MM.1S (cell line): ENCODE data around the gene OR13H1.

Experiments
- EZH2 ChIP-seq: fragments of 300-600 bp; sonication (generic); optimal IDR thresholded peaks from 2 replicates; pipeline ENCODE3; 2017; ENCODE audit warnings: low read depth, mild to moderate bottlenecking, antibody characterized with exemption, low read length, mixed read lengths
- TF ChIP-seq, protein P1 (sequence below): fragments of 300-600 bp; sonication (generic); IDR thresholded peaks from 2 replicates; pipeline ENCODE4 v1.5.1; 2016; ENCODE audit warnings: antibody characterized with exemption, low read length, mixed read lengths

DNA sequence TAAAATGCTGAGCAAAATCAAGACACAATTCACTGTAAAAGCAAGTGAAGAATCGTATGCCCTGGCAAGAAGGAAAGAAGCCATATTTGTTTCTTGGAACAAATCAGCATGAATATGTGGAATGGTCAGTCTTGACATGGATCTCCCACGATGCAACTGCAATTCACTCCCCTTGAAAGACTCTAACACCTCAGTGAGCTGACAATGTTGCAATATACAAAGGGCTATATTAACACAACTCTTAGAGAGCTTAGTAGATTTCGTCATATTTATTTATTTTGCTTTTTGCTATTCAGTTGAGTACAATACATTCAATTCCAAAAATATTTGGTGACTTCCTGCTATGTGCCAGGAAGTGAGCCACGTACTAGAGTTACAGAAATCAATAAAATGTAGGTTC, 14.7 kb downstream of the OR13H1 start:
- TF ChIP-seq, protein P1, sequence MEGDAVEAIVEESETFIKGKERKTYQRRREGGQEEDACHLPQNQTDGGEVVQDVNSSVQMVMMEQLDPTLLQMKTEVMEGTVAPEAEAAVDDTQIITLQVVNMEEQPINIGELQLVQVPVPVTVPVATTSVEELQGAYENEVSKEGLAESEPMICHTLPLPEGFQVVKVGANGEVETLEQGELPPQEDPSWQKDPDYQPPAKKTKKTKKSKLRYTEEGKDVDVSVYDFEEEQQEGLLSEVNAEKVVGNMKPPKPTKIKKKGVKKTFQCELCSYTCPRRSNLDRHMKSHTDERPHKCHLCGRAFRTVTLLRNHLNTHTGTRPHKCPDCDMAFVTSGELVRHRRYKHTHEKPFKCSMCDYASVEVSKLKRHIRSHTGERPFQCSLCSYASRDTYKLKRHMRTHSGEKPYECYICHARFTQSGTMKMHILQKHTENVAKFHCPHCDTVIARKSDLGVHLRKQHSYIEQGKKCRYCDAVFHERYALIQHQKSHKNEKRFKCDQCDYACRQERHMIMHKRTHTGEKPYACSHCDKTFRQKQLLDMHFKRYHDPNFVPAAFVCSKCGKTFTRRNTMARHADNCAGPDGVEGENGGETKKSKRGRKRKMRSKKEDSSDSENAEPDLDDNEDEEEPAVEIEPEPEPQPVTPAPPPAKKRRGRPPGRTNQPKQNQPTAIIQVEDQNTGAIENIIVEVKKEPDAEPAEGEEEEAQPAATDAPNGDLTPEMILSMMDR: no peak
- TF ChIP-seq EZH2: no peak
